ENCODE results near the gene GLYATL1.

GLYATL1 gene

DNA sequence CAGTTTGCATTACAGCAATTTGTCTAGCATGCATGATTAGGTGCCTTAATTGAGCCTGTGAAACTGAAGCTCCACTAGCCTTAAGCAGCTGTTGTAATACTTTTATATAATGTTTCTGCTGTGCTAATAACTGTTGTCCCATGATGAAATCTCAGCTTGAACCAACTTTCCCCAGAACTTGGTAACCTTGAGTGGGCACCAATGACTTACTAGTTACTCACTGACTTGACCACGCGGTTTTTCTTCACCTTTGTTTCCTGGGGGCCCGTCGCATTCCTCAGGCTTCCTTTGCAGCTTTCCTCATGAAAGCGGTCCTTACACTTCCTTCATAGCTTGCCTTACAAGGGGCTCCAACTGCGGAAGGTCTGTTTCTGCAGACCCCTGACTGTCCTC is 11.2 kb upstream of the GLYATL1 start:
- CTCF ChIA-PET: interaction anchor here (0.6 to 1.6 kb wide), 2 partner anchors 176 to 208 kb away, joined by 3 to 5 read pairs; no protein-coding TSS in a partner anchor
- TF ChIP-seq KLF1 (tag by site-specific recombination; IDR thresholded peaks at IDR 0.05) (no peak), IKZF3 (tag by site-specific recombination; IDR thresholded peaks at IDR 0.05) (no peak), SCRT1 (tag by site-specific recombination; IDR thresholded peaks at IDR 0.05; ENCODE audit: borderline replicate concordance) (no peak), ZNF280D (tag by site-specific recombination; IDR thresholded peaks at IDR 0.05) (no peak)
- no peaks in the 10 kb centered on the region for H3K36me3 ChIP-seq (ENCODE audit: control insufficient read depth in 2 of 2, insufficient read depth in 1 of 2, low read length in 2 of 2)
- H3K4me3 ChIP-seq (ENCODE audit: low read depth, low read length): no peak overlapping the region
- H3K9me3 ChIP-seq (ENCODE audit: control insufficient read depth, insufficient read depth, low read depth, low read length): no peaks in the 10 kb centered on the region
- POLR2A ChIA-PET: no interaction called here
- H3K27ac ChIP-seq (ENCODE audit: extremely low read depth, low read depth, low read length): no peak overlapping the region
- peaks cover 3% of the 10 kb centered on the region for H3K4me1 ChIP-seq (ENCODE audit: control insufficient read depth, insufficient read depth, low read length)

GRCh38 chr11:58928691-58929090 is 10.6 kb upstream of the GLYATL1 start:
- POLR2A ChIA-PET: no interaction called here
- Histone ChIP-seq H3K4me3 (ENCODE audit: low read depth, low read length) (no peak overlapping the region), H3K4me1 (ENCODE audit: control insufficient read depth, insufficient read depth, low read length) (peaks cover 3% of the 10 kb centered on the region), H3K36me3 (ENCODE audit: control insufficient read depth in 2 of 2, insufficient read depth in 1 of 2, low read length in 2 of 2) (no peaks in the 10 kb centered on the region), H3K9me3 (ENCODE audit: control insufficient read depth, insufficient read depth, low read depth, low read length) (no peaks in the 10 kb centered on the region), H3K27ac (ENCODE audit: extremely low read depth, low read depth, low read length) (no peak overlapping the region)
- TF ChIP-seq ZSCAN4 (tag by site-specific recombination; IDR thresholded peaks at IDR 0.05): no peak
- TF ChIP-seq GLIS1 (tag by site-specific recombination; IDR thresholded peaks at IDR 0.05): peak; percentile 82
- CTCF ChIA-PET: no interaction called here

DNA sequence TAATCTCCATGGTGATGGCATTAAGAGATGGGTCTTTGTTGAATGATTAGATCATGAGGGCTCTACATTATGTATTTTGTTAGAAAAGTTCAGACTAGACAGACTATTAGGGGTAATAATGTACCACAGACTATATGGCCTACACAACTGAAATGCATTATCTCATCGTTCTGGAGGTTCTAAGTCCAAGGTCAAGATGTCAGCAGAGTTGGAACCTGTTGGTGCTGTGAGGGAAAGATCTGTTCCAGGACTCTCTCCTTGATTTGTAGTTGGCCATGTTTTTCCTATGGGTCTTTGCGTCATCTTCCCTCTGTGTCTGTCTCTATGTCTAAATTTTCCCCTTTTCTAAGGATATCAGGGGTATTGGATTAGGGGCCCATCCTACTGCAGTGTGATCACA is 8.4 kb upstream of the GLYATL1 start:
- peaks cover 3% of the 10 kb centered on the region for H3K4me1 ChIP-seq (ENCODE audit: control insufficient read depth, insufficient read depth, low read length)
- no peak overlapping the region for H3K27ac ChIP-seq (ENCODE audit: extremely low read depth, low read depth, low read length)
- ChIA-PET POLR2A (no interaction called here), CTCF (no interaction called here)
- H3K36me3 ChIP-seq (ENCODE audit: control insufficient read depth in 2 of 2, insufficient read depth in 1 of 2, low read length in 2 of 2): no peaks in the 10 kb centered on the region
- TF ChIP-seq ZNF350 (tag by site-specific recombination; IDR thresholded peaks at IDR 0.05): no peak
- TF ChIP-seq ZNF121 (tag by site-specific recombination; IDR thresholded peaks at IDR 0.05): no peak
- no peak for TF ChIP-seq ZNF654 (tag by site-specific recombination; IDR thresholded peaks at IDR 0.05; ENCODE audit: low read depth)
- TF ChIP-seq ZNF580 (tag by site-specific recombination; IDR thresholded peaks at IDR 0.05): no peak
- no peak for TF ChIP-seq RBAK (tag by site-specific recombination; IDR thresholded peaks at IDR 0.05)
- TF ChIP-seq MEIS1 (CRISPR knock-in tag; IDR thresholded peaks at IDR 0.05; ENCODE audit: borderline replicate concordance): no peak
- no peak for TF ChIP-seq KLF1 (tag by site-specific recombination; IDR thresholded peaks at IDR 0.05)
- TF ChIP-seq ZNF211 (tag by site-specific recombination; IDR thresholded peaks at IDR 0.05; ENCODE audit: low read depth): no peak
- TF ChIP-seq SP7 (tag by site-specific recombination; IDR thresholded peaks at IDR 0.05): no peak
- no peak for TF ChIP-seq ZNF626 (tag by site-specific recombination; IDR thresholded peaks at IDR 0.05)
- no peak for TF ChIP-seq SALL2 (tag by site-specific recombination; IDR thresholded peaks at IDR 0.05; ENCODE audit: borderline replicate concordance)
- no peak for TF ChIP-seq ZNF837 (tag by site-specific recombination; IDR thresholded peaks at IDR 0.05)
- no peak for TF ChIP-seq ZNF324 (tag by site-specific recombination; IDR thresholded peaks at IDR 0.05)
- TF ChIP-seq SCRT2 (tag by site-specific recombination; IDR thresholded peaks at IDR 0.05): no peak
- no peak for TF ChIP-seq ZNF174 (tag by site-specific recombination; IDR thresholded peaks at IDR 0.05)
- no peak for TF ChIP-seq ZNF776 (tag by site-specific recombination; IDR thresholded peaks at IDR 0.05; ENCODE audit: borderline replicate concordance)
- TF ChIP-seq, protein P1, sequence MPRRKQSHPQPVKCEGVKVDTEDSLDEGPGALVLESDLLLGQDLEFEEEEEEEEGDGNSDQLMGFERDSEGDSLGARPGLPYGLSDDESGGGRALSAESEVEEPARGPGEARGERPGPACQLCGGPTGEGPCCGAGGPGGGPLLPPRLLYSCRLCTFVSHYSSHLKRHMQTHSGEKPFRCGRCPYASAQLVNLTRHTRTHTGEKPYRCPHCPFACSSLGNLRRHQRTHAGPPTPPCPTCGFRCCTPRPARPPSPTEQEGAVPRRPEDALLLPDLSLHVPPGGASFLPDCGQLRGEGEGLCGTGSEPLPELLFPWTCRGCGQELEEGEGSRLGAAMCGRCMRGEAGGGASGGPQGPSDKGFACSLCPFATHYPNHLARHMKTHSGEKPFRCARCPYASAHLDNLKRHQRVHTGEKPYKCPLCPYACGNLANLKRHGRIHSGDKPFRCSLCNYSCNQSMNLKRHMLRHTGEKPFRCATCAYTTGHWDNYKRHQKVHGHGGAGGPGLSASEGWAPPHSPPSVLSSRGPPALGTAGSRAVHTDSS (tag by site-specific recombination; IDR thresholded peaks at IDR 0.05): no peak
- no peaks in the 10 kb centered on the region for H3K9me3 ChIP-seq (ENCODE audit: control insufficient read depth, insufficient read depth, low read depth, low read length)
- no peak overlapping the region for H3K4me3 ChIP-seq (ENCODE audit: low read depth, low read length)
